ENCODE data around the gene ZNF324. TPM values are rescaled to one million over a fixed set of nuclear protein-coding genes. Genes with fewer than 3 reads are reported as not detected.

Gene ZNF324
- polyA plus RNA-seq, 1 of the 3 experiments (the other 2 are of a cell fraction), result 5.6 TPM

DNA sequence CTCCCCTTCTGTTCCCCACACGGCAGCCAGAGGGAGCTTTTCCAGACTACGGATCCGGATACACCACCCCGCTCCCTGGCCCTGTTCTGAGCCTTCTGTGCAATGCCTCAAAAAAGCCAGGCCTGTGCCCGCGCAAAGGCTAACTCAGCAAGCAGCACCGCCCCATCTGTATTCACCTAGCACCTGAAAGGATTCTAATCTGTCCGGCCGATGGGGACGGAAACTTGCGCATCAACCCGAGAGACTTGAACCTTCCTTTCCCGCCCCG, 52.1 kb downstream of the ZNF324 start:
- ChIA-PET POLR2A (interaction anchor here (1.0 to 3.8 kb wide), 9 partner anchors 20 to 192 kb away, joined by 3 to 49 read pairs (median 9); partner anchors contain the start of genes CHMP2A, RPS5, TRIM28 and UBE2M), CTCF (interaction anchor here (0.8 to 4.7 kb wide), 33 partner anchors 9 to 191 kb away, joined by 3 to 81 read pairs (median 5); partner anchors contain the start of genes CHMP2A, TRIM28, UBE2M and ZNF446)
- peak overlapping the region; percentile 92 to 97 for H3K27ac ChIP-seq (ENCODE audit: low read depth in 2 of 2, low read length in 1 of 2)
- H2AFZ ChIP-seq (ENCODE audit: low read depth), result peak overlapping the region; percentile 86; the same call in 1 of the 2 replicates
- H3K9ac ChIP-seq, result peak overlapping the region; percentile 93
- peaks cover 19% of the 10 kb centered on the region for H3F3A ChIP-seq (replicated peaks; ENCODE audit: insufficient read depth)
- H3K27me3 ChIP-seq (ENCODE audit: insufficient read depth), result no peaks in the 10 kb centered on the region
- H3K79me2 ChIP-seq (ENCODE audit: insufficient read depth), result peaks cover 55% of the 10 kb centered on the region
- DNase-seq, result peak; percentile 88
- no peaks in the 10 kb centered on the region for H3K9me2 ChIP-seq
- H3K36me3 ChIP-seq (replicated peaks in 1 of 2; ENCODE audit: control insufficient read depth in 1 of 2, insufficient read depth in 2 of 2, low read length in 1 of 2), result peaks cover 3 to 19% of the 10 kb centered on the region in 2 experiments
- no peaks in the 10 kb centered on the region for H3K9me3 ChIP-seq
- H3K4me1 ChIP-seq (ENCODE audit: control insufficient read depth in 1 of 2, insufficient read depth in 2 of 2, low read depth in 1 of 2, low read length in 1 of 2), result peaks cover 0 to 33% of the 10 kb centered on the region in 2 experiments; a peak in 1 of 4 replicates
- H4K20me1 ChIP-seq (ENCODE audit: insufficient read depth), result no peaks in the 10 kb centered on the region; the same call in 1 of the 2 replicates
- WGBS (ENCODE audit: low lambda C conversion rate), result 4% methylated on average over 12 of the region's 14 CpGs
- peak overlapping the region; percentile 98 for H3K4me2 ChIP-seq
- H3K4me3 ChIP-seq (ENCODE audit: low read depth in 2 of 2, low read length in 1 of 2), result peak overlapping the region; percentile 75 to 83
- TF ChIP-seq SMC3 (IDR thresholded peaks at IDR 0.05; ENCODE audit: low read depth, low read length), result peak; percentile 41; the same call in 1 of the 2 replicates
- no peak for TF ChIP-seq FOSL2 (IDR thresholded peaks at IDR 0.05; ENCODE audit: borderline replicate concordance, low read depth)
- TF ChIP-seq RFX5 (IDR thresholded peaks at IDR 0.05; ENCODE audit: low read length), result no peak
- TF ChIP-seq, protein P1, sequence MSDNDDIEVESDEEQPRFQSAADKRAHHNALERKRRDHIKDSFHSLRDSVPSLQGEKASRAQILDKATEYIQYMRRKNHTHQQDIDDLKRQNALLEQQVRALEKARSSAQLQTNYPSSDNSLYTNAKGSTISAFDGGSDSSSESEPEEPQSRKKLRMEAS (IDR thresholded peaks at IDR 0.05; ENCODE audit: low read depth), result 0 out of 2 replicates have a peak, but pooled peaks have one; percentile 44
- TF ChIP-seq NRF1 (IDR thresholded peaks at IDR 0.05; ENCODE audit: low read depth, low read length), result 0 out of 2 replicates have a peak, but pooled peaks have one; percentile 6
- TF ChIP-seq RAD21 (IDR thresholded peaks at IDR 0.05; ENCODE audit: low read length), result peak; percentile 39
- TF ChIP-seq SIN3A (IDR thresholded peaks at IDR 0.05; ENCODE audit: borderline replicate concordance, low read depth, low read length), result peak; percentile 68
- no peak for TF ChIP-seq RXRA (IDR thresholded peaks at IDR 0.05; ENCODE audit: borderline replicate concordance, low read depth)
- TF ChIP-seq GABPA (IDR thresholded peaks at IDR 0.05; ENCODE audit: low read depth), result 0 out of 2 replicates have a peak, but pooled peaks have one; percentile 25

DNA sequence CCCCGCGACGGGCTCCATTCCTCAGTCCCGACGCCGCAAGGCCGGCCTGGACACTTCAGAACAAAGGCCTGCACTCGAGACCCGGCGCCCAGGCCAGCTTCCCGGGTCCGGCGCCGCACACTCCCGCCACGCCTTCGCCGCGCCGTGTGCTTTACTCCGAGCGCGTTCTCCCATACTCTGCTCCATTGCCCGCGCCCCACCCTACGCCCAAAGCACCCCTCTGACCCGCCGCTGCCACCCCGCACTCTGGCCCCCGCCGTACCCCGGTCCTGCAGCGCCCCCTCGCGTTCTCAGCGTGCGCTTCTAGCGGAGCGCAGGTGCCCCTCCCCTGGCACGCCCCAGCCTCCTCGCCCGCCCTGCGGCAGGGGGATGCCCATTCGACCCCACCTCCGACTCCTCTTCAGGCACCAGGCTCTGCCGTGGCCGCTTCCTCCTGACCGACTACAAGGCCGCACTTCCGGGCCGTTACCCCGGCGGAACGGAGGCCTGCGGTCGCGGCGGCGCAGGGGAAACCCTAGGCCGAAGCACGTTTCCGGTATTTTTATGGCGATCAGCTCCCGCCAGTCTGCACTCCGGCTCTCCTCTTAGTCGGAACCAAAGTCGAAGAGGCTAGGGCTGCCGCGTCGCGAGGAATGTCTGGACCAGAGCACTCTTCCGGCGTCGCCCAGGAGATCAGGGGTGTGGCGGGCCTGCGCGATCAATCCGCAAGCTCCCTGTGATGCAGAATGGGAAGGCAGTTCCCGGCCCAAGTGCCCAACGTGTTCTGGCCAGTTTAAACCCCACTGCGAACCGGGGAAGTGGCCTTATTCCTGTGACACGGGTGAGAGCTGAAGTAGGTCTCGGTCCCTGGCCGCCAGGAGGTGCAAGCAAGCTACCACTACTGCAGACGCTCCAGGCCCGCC, 52.7 kb downstream of the ZNF324 start, which contains the start of gene ZBTB45:
Gene ZBTB45, minus strand, starts transcription at position 456 of the 902 bp plus-strand sequence. CDS start 2,137 bp downstream, outside the sequence.
- Histone ChIP-seq H2AFZ (ENCODE audit: low read depth) (peak within 1 kb of the TSS; percentile 86), H3K9me3 (no peaks in the 10 kb centered on the region), H3K27me3 (ENCODE audit: insufficient read depth) (no peaks in the 10 kb centered on the region), H3K79me2 (ENCODE audit: insufficient read depth) (peaks cover 52% of the 10 kb centered on the region), H3K9ac (peak within 1 kb of the TSS; percentile 93), H3K9me2 (no peaks in the 10 kb centered on the region), H3K4me2 (peak within 1 kb of the TSS; percentile 98), H4K20me1 (ENCODE audit: insufficient read depth) (no peaks in the 10 kb centered on the region; the same call in 1 of the 2 replicates), H3F3A (replicated peaks; ENCODE audit: insufficient read depth) (peaks cover 19% of the 10 kb centered on the region), H3K4me3 (ENCODE audit: low read depth in 2 of 2, low read length in 1 of 2) (peak within 1 kb of the TSS; percentile 75 to 83), H3K4me1 (ENCODE audit: control insufficient read depth in 1 of 2, insufficient read depth in 2 of 2, low read depth in 1 of 2, low read length in 1 of 2) (peaks cover 0 to 29% of the 10 kb centered on the region in 2 experiments; a peak in 1 of 4 replicates), H3K36me3 (replicated peaks in 1 of 2; ENCODE audit: control insufficient read depth in 1 of 2, insufficient read depth in 2 of 2, low read length in 1 of 2) (peaks cover 3 to 19% of the 10 kb centered on the region in 2 experiments), H3K27ac (ENCODE audit: low read depth in 2 of 2, low read length in 1 of 2) (peak within 1 kb of the TSS; percentile 92 to 97)
- CTCF ChIA-PET, result interaction anchor here (0.5 to 4.7 kb wide), 42 partner anchors 9 to 1130 kb away, joined by 3 to 81 read pairs (median 4); partner anchors contain the start of genes CHMP2A, MZF1, TRIM28 and UBE2M
- POLR2A ChIA-PET, result interaction anchor here (1.0 to 3.8 kb wide), 14 partner anchors 8 to 193 kb away, joined by 3 to 49 read pairs (median 4); partner anchors contain the start of genes CHMP2A, MZF1, RPS5 and SLC27A5
- 1% methylated on average over 45 of the region's 87 CpGs for WGBS (ENCODE audit: low lambda C conversion rate)
- peak; percentile 93 for DNase-seq
- TF ChIP-seq TCF12 (IDR thresholded peaks at IDR 0.05), result peak; percentile 24; the same call in 1 of the 2 replicates
- peak; percentile 88 for TF ChIP-seq SIN3A (IDR thresholded peaks at IDR 0.05; ENCODE audit: borderline replicate concordance, low read depth, low read length)
- TF ChIP-seq GABPA (IDR thresholded peaks at IDR 0.05; ENCODE audit: low read depth), result peak; percentile 100
- TF ChIP-seq, protein P2, sequence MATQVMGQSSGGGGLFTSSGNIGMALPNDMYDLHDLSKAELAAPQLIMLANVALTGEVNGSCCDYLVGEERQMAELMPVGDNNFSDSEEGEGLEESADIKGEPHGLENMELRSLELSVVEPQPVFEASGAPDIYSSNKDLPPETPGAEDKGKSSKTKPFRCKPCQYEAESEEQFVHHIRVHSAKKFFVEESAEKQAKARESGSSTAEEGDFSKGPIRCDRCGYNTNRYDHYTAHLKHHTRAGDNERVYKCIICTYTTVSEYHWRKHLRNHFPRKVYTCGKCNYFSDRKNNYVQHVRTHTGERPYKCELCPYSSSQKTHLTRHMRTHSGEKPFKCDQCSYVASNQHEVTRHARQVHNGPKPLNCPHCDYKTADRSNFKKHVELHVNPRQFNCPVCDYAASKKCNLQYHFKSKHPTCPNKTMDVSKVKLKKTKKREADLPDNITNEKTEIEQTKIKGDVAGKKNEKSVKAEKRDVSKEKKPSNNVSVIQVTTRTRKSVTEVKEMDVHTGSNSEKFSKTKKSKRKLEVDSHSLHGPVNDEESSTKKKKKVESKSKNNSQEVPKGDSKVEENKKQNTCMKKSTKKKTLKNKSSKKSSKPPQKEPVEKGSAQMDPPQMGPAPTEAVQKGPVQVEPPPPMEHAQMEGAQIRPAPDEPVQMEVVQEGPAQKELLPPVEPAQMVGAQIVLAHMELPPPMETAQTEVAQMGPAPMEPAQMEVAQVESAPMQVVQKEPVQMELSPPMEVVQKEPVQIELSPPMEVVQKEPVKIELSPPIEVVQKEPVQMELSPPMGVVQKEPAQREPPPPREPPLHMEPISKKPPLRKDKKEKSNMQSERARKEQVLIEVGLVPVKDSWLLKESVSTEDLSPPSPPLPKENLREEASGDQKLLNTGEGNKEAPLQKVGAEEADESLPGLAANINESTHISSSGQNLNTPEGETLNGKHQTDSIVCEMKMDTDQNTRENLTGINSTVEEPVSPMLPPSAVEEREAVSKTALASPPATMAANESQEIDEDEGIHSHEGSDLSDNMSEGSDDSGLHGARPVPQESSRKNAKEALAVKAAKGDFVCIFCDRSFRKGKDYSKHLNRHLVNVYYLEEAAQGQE (IDR thresholded peaks at IDR 0.05; ENCODE audit: low read depth, low read length), result 0 out of 2 replicates have a peak, but pooled peaks have one; percentile 39
- peak; percentile 92 for TF ChIP-seq POLR2AphosphoS5 (IDR thresholded peaks at IDR 0.05; ENCODE audit: low read depth, low read length)
- no peak for TF ChIP-seq MEF2A (IDR thresholded peaks at IDR 0.05; ENCODE audit: borderline replicate concordance, low read depth)
- TF ChIP-seq CHD2 (IDR thresholded peaks at IDR 0.05; ENCODE audit: low read length, partially characterized antibody), result peak; percentile 89
- no peak for TF ChIP-seq RXRA (IDR thresholded peaks at IDR 0.05; ENCODE audit: borderline replicate concordance, low read depth)
- peak; percentile 87 for TF ChIP-seq MXI1 (IDR thresholded peaks at IDR 0.05; ENCODE audit: low read depth, low read length)
- TF ChIP-seq, protein P3, sequence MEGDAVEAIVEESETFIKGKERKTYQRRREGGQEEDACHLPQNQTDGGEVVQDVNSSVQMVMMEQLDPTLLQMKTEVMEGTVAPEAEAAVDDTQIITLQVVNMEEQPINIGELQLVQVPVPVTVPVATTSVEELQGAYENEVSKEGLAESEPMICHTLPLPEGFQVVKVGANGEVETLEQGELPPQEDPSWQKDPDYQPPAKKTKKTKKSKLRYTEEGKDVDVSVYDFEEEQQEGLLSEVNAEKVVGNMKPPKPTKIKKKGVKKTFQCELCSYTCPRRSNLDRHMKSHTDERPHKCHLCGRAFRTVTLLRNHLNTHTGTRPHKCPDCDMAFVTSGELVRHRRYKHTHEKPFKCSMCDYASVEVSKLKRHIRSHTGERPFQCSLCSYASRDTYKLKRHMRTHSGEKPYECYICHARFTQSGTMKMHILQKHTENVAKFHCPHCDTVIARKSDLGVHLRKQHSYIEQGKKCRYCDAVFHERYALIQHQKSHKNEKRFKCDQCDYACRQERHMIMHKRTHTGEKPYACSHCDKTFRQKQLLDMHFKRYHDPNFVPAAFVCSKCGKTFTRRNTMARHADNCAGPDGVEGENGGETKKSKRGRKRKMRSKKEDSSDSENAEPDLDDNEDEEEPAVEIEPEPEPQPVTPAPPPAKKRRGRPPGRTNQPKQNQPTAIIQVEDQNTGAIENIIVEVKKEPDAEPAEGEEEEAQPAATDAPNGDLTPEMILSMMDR (IDR thresholded peaks at IDR 0.05), result peak; percentile 74
- TF ChIP-seq, protein P4, sequence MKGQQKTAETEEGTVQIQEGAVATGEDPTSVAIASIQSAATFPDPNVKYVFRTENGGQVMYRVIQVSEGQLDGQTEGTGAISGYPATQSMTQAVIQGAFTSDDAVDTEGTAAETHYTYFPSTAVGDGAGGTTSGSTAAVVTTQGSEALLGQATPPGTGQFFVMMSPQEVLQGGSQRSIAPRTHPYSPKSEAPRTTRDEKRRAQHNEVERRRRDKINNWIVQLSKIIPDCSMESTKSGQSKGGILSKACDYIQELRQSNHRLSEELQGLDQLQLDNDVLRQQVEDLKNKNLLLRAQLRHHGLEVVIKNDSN (IDR thresholded peaks at IDR 0.05; ENCODE audit: borderline replicate concordance, low read depth), result 0 out of 2 replicates have a peak, but pooled peaks have one; percentile 49
- TF ChIP-seq FOSL2 (IDR thresholded peaks at IDR 0.05; ENCODE audit: borderline replicate concordance, low read depth), result no peak
